Measurements from ENCODE around the gene MEX3D.

The MEX3D gene

DNA sequence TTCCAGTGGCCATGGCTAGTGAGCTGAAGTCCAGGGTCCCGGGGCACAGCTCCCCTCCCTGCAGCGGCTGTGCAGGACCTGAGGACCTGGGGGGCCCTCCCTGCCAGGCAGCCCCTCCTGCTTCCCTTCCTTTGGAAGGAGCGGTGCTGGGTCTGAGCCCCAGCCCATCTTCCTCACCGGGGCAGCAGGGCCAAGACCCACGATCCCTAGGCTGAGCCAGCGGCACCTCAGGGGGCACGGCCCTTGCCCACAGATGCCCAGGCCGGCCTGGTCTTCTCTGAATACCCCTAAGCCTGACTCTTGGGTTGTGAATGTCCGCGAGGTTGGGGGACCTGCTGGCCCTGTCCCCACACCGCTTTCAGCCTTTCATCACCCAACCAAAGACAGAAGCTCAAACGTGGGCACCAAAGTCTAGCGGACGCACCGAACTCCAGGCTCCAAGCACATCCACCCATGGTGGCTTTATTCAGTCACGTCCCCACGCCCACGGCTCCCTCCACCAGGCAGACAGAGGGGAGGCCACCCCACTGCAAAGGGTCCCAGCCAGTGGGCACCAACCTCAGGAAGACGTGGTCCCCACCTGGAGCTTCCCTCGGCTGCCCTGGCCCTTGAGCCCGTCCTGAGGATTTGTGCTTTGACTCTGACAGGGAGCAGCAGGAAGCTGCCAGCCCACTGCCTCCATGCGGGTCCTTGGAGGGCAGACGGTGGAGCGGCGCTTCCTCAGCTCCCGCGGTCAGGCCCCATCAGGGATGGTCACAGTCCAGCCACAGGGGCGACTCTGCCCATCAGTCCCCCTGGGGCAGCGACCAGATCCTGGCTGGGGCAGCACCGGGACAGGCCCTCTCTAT, 8.3 kb upstream of the MEX3D start:
- no peak overlapping the region for H3K4me2 ChIP-seq (ENCODE audit: low read depth, low read length, poor library complexity, severe bottlenecking)
- H3K4me3 ChIP-seq (ENCODE audit: low read length, poor library complexity, severe bottlenecking) = no peak overlapping the region
- H3K27me3 ChIP-seq (ENCODE audit: insufficient read depth, low read length, poor library complexity, severe bottlenecking) = no peaks in the 10 kb centered on the region
- H4K20me1 ChIP-seq (ENCODE audit: insufficient read depth, low read length, poor library complexity, severe bottlenecking) = no peaks in the 10 kb centered on the region
- H3F3A ChIP-seq (ENCODE audit: low read depth) = no peaks in the 10 kb centered on the region
- H3K36me3 ChIP-seq (ENCODE audit: insufficient read depth, low read length) = peaks cover 43% of the 10 kb centered on the region; the same call in 1 of the 2 replicates
- no peaks in the 10 kb centered on the region for H3K9me2 ChIP-seq (replicated peaks; ENCODE audit: low read depth, low read length)
- TF ChIP-seq, protein P1, sequence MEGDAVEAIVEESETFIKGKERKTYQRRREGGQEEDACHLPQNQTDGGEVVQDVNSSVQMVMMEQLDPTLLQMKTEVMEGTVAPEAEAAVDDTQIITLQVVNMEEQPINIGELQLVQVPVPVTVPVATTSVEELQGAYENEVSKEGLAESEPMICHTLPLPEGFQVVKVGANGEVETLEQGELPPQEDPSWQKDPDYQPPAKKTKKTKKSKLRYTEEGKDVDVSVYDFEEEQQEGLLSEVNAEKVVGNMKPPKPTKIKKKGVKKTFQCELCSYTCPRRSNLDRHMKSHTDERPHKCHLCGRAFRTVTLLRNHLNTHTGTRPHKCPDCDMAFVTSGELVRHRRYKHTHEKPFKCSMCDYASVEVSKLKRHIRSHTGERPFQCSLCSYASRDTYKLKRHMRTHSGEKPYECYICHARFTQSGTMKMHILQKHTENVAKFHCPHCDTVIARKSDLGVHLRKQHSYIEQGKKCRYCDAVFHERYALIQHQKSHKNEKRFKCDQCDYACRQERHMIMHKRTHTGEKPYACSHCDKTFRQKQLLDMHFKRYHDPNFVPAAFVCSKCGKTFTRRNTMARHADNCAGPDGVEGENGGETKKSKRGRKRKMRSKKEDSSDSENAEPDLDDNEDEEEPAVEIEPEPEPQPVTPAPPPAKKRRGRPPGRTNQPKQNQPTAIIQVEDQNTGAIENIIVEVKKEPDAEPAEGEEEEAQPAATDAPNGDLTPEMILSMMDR (conservative IDR thresholded peaks at IDR 0.05; ENCODE audit: low read length) = no peak
- TF ChIP-seq EZH2phosphoT487 (IDR thresholded peaks at IDR 0.05; ENCODE audit: borderline replicate concordance) = no peak
- no peaks in the 10 kb centered on the region for H3K9me3 ChIP-seq (ENCODE audit: insufficient read depth, low read depth, low read length)
- no peak overlapping the region for H2AFZ ChIP-seq (ENCODE audit: low read length)
- no peaks in the 10 kb centered on the region for H3K79me2 ChIP-seq (ENCODE audit: insufficient read depth, low read length)
- no peak overlapping the region for H3K9ac ChIP-seq (ENCODE audit: low read depth, low read length, poor library complexity, severe bottlenecking)
- H3K4me1 ChIP-seq (ENCODE audit: insufficient read depth, low read length, poor library complexity, severe bottlenecking) = no peaks in the 10 kb centered on the region

DNA sequence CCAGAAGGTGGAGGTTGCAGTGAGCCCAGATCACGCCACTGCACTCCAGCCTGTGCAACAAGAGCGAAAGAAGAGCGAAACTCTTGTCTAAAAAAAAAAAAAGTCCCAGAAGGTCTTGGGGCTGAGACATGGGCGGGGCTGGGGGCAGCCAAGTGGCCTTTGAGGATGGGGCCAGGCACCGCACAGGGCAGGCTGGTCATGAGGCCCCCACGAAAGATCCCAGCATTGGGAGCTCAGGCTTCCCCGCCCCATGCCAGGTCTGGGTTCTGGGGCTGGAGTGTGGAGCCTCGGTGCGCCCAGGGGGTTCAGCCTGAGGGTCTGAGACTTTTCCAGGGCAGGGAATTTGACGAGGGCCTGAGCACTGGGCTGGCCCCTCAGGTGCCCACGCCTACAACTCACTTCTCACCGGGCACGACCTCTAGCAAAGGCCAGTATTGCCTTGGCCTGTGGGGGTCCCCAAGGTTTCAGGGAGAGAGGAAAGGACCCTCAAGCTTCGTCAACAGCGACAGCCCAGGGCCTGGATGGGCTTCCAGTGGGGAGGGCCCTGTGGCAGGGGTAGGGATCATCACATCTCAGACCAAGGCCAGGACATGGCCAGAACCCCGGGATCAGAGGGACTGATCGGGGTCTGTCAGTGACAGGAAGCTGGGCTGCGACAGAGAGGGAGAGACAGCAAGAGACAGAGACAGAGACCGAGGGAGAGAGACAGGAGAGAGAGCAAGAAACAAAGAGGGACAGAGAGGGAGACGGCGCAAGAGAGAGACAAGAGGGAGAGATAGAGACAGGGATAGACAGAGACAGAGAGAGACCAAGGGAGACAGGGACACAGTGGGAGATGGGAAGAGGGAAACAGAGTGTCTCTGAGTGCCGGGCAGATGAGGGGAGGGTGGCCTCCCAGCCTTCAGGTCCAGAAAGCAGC, 7.5 kb upstream of the MEX3D start:
- no peak overlapping the region for H2AFZ ChIP-seq (ENCODE audit: low read length)
- no peak overlapping the region for H3K4me2 ChIP-seq (ENCODE audit: low read depth, low read length, poor library complexity, severe bottlenecking)
- H3K27me3 ChIP-seq (ENCODE audit: insufficient read depth, low read length, poor library complexity, severe bottlenecking) = no peaks in the 10 kb centered on the region
- H3K4me3 ChIP-seq (ENCODE audit: low read length, poor library complexity, severe bottlenecking) = no peak overlapping the region
- H3K36me3 ChIP-seq (ENCODE audit: insufficient read depth, low read length) = peaks cover 34% of the 10 kb centered on the region; the same call in 1 of the 2 replicates
- H4K20me1 ChIP-seq (ENCODE audit: insufficient read depth, low read length, poor library complexity, severe bottlenecking) = no peaks in the 10 kb centered on the region
- no peaks in the 10 kb centered on the region for H3K4me1 ChIP-seq (ENCODE audit: insufficient read depth, low read length, poor library complexity, severe bottlenecking)
- H3K9me3 ChIP-seq (ENCODE audit: insufficient read depth, low read depth, low read length) = no peaks in the 10 kb centered on the region
- no peak overlapping the region for H3K9ac ChIP-seq (ENCODE audit: low read depth, low read length, poor library complexity, severe bottlenecking)
- H3F3A ChIP-seq (ENCODE audit: low read depth) = no peaks in the 10 kb centered on the region
- TF ChIP-seq, protein P1 (conservative IDR thresholded peaks at IDR 0.05; ENCODE audit: low read length) = no peak
- no peak for TF ChIP-seq EZH2phosphoT487 (IDR thresholded peaks at IDR 0.05; ENCODE audit: borderline replicate concordance)
- H3K79me2 ChIP-seq (ENCODE audit: insufficient read depth, low read length) = no peaks in the 10 kb centered on the region
- no peaks in the 10 kb centered on the region for H3K9me2 ChIP-seq (replicated peaks; ENCODE audit: low read depth, low read length)

- TF ChIP-seq EZH2phosphoT487 (IDR thresholded peaks at IDR 0.05; ENCODE audit: borderline replicate concordance) = no peak
- TF ChIP-seq, protein P1 (conservative IDR thresholded peaks at IDR 0.05; ENCODE audit: low read length) = no peak
- Histone ChIP-seq H3K4me2 (ENCODE audit: low read depth, low read length, poor library complexity, severe bottlenecking) (no peak overlapping the region), H4K20me1 (ENCODE audit: insufficient read depth, low read length, poor library complexity, severe bottlenecking) (no peaks in the 10 kb centered on the region), H3K27me3 (ENCODE audit: insufficient read depth, low read length, poor library complexity, severe bottlenecking) (no peaks in the 10 kb centered on the region), H2AFZ (ENCODE audit: low read length) (no peak overlapping the region), H3K4me1 (ENCODE audit: insufficient read depth, low read length, poor library complexity, severe bottlenecking) (no peaks in the 10 kb centered on the region), H3K4me3 (ENCODE audit: low read length, poor library complexity, severe bottlenecking) (no peak overlapping the region), H3K9ac (ENCODE audit: low read depth, low read length, poor library complexity, severe bottlenecking) (no peak overlapping the region), H3K9me3 (ENCODE audit: insufficient read depth, low read depth, low read length) (no peaks in the 10 kb centered on the region), H3K36me3 (ENCODE audit: insufficient read depth, low read length) (peaks cover 24% of the 10 kb centered on the region; the same call in 1 of the 2 replicates), H3K79me2 (ENCODE audit: insufficient read depth, low read length) (no peaks in the 10 kb centered on the region), H3K9me2 (replicated peaks; ENCODE audit: low read depth, low read length) (no peaks in the 10 kb centered on the region), H3F3A (ENCODE audit: low read depth) (no peaks in the 10 kb centered on the region)
Measured at GRCh38 chr19:1574354-1575136, 6.4 kb upstream of the MEX3D start.

All from Loucy (cell line).